HepG2 (cell line): ENCODE results near the gene PKIG. TPM values are rescaled to one million over a fixed set of nuclear protein-coding genes. Genes with fewer than 3 reads are reported as not detected.
A peak's percentile ranks its signal among the peaks of the same experiment; 100 is the strongest.

Source experiments
- ATAC-seq: fragments of 200-7000 bp; cut with Tn5 transposase; 3 replicates; pipeline ENCODE4 v1.9.1; 2020; ENCODE audit warnings: mild to moderate bottlenecking, moderate library complexity
- BruUV-seq: library from RNA; stranded (reverse); fragments of 400-500 nt; replicated peaks from 2 replicates; lab custom pipeline; 2021; lab: Mats Ljungman, UMichigan
- CTCF ChIA-PET: fragments of 300-600 bp; formaldehyde crosslinking; extraction: SDS; loops from one replicate; lab custom pipeline; 2021; ENCODE audit warnings: low total read pairs, inconsistent platforms, low intra/inter-chr PET ratio; lab: Yijun Ruan, JAX
- POLR2A ChIA-PET: fragments of 350-600 bp; sonication (Branson Sonifier 250); formaldehyde crosslinking; loops from one replicate; lab custom pipeline; 2020; ENCODE audit warnings: antibody characterized with exemption, inconsistent platforms; lab: Yijun Ruan, JAX
- DNase-seq: peaks from one replicate; pipeline ENCODE4 v3.0.0-alpha.2; 2015; ENCODE audit warnings: low spot score
- FAIRE-seq: peaks from 3 replicates; lab custom pipeline; 2011; peaks lifted over from hg19 to GRCh38; lab: Jason Lieb, UNC
- H2AFZ ChIP-seq: one replicate; pipeline ENCODE4 v1.6.1; 2011; ENCODE audit warnings: low read length, inconsistent platforms
- H3K27ac ChIP-seq: fragments of 300-600 bp; 3 replicates; pipeline ENCODE4 v1.8.0; 2011; ENCODE audit warnings: mixed run types, mild to moderate bottlenecking, mixed read lengths, low read length, inconsistent platforms; ENCODE audit not compliant: insufficient read depth; ENCODE audit errors: extremely low read length
- H3K27me3 ChIP-seq, 2 experiments: fragments of 200-600 bp in 1 of 2; 2 replicates in 1 of 2; 3 replicates in 1 of 2; pipeline versions ENCODE4 v1.6.0 to v1.8.0; 2011; ENCODE audit warnings: low read length in 2 of 2, mild to moderate bottlenecking in 2 of 2, moderate library complexity in 2 of 2, inconsistent platforms in 1 of 2; ENCODE audit not compliant: insufficient read depth in 2 of 2, control insufficient read depth in 1 of 2
- H3K36me3 ChIP-seq, 2 experiments: fragments of 200-600 bp in 1 of 2; replicated peaks in 1 of 2; 2 replicates in 1 of 2; 3 replicates in 1 of 2; pipeline versions ENCODE4 v1.5.1 to v1.8.0; 2011; ENCODE audit warnings: low read length in 2 of 2, inconsistent platforms in 1 of 2; ENCODE audit not compliant: insufficient read depth in 2 of 2, control insufficient read depth in 1 of 2
- H3K4me1 ChIP-seq: 2 replicates; pipeline ENCODE4 v1.5.1; 2012; ENCODE audit warnings: low read length, inconsistent platforms; ENCODE audit not compliant: insufficient read depth
- H3K4me2 ChIP-seq: 2 replicates; pipeline ENCODE4 v1.6.0; 2011; ENCODE audit warnings: low read depth, low read length, inconsistent platforms
- H3K4me3 ChIP-seq, 3 experiments: fragments of 200-600 bp in 1 of 3; sonication (generic), shearing (Covaris generic) in 1 of 3; replicated peaks in 1 of 3; 2 replicates each; pipeline ENCODE4 v1.5.1; 2011 to 2016; ENCODE audit warnings: low read length in 3 of 3, inconsistent platforms in 2 of 3, low read depth in 2 of 3, mild to moderate bottlenecking in 2 of 3, control low read depth in 1 of 3, mixed read lengths in 1 of 3; ENCODE audit not compliant: insufficient read depth in 1 of 3
- H3K79me2 ChIP-seq: one replicate; pipeline ENCODE4 v1.6.1; 2011; ENCODE audit warnings: low read length, inconsistent platforms; ENCODE audit not compliant: insufficient read depth
- H3K9ac ChIP-seq: 2 replicates; pipeline ENCODE4 v1.6.0; 2011; ENCODE audit warnings: mild to moderate bottlenecking, low read depth, low read length, inconsistent platforms; ENCODE audit not compliant: insufficient read depth
- H3K9me3 ChIP-seq: 2 replicates; pipeline ENCODE4 v1.5.1; 2012; ENCODE audit warnings: mild to moderate bottlenecking, low read length
- H4K20me1 ChIP-seq: 2 replicates; pipeline ENCODE4 v1.6.0; 2011; ENCODE audit warnings: inconsistent platforms, mild to moderate bottlenecking, low read length, moderate library complexity; ENCODE audit not compliant: insufficient read depth
- CEBPB ChIP-seq: IDR thresholded peaks from 2 replicates; pipeline ENCODE4 v1.6.1; 2011; ENCODE audit warnings: low read depth, low read length, improper control_type of control experiment, borderline replicate concordance
- CHD4 ChIP-seq: fragments of 200-600 bp; sonication (generic); IDR thresholded peaks from 2 replicates; pipeline ENCODE4 v1.7.0; 2017; ENCODE audit warnings: mild to moderate bottlenecking, low read length, borderline replicate concordance
- MTA1 ChIP-seq: sonication (generic); formaldehyde crosslinking; IDR thresholded peaks from 2 replicates; pipeline ENCODE4 v1.4.0; 2020; ENCODE audit warnings: missing genetic modification reagents, mild to moderate bottlenecking, borderline replicate concordance
- SAFB2 ChIP-seq: sonication (generic); formaldehyde crosslinking; IDR thresholded peaks from 2 replicates; pipeline ENCODE4 v1.5.1; 2020; ENCODE audit warnings: missing genetic modification reagents, low read depth, mild to moderate bottlenecking, borderline replicate concordance
- ZBTB38 ChIP-seq: sonication (generic); formaldehyde crosslinking; IDR thresholded peaks from 2 replicates; pipeline ENCODE4 v1.5.1; 2020; ENCODE audit warnings: mild to moderate bottlenecking, missing genetic modification reagents
- ZEB1 ChIP-seq: IDR thresholded peaks from 2 replicates; pipeline ENCODE4 v1.6.1; 2012; ENCODE audit warnings: mild to moderate bottlenecking, low read depth, inconsistent platforms; ENCODE audit not compliant: insufficient replicate concordance
- ZMYM3 ChIP-seq: sonication (generic); formaldehyde crosslinking; IDR thresholded peaks from 2 replicates; pipeline ENCODE4 v1.5.1; 2020; ENCODE audit warnings: mild to moderate bottlenecking, missing genetic modification reagents
- ZNF143 ChIP-seq: sonication (generic); formaldehyde crosslinking; IDR thresholded peaks from 2 replicates; pipeline ENCODE4 v1.4.0; 2020; ENCODE audit warnings: missing genetic modification reagents
- ZNF550 ChIP-seq: sonication (generic); formaldehyde crosslinking; IDR thresholded peaks from 2 replicates; pipeline ENCODE4 v1.4.0; 2020; ENCODE audit warnings: mild to moderate bottlenecking, missing genetic modification reagents, borderline replicate concordance
- ZNF678 ChIP-seq: sonication (generic); formaldehyde crosslinking; IDR thresholded peaks from 2 replicates; pipeline ENCODE4 v1.4.0; 2020; ENCODE audit warnings: mild to moderate bottlenecking, missing genetic modification reagents
- ZNF749 ChIP-seq: sonication (generic); formaldehyde crosslinking; IDR thresholded peaks from 2 replicates; pipeline ENCODE4 v1.8.0; 2022; ENCODE audit warnings: mild to moderate bottlenecking, missing genetic modification reagents, moderate library complexity, borderline replicate concordance
- WGBS: methylation state at CpG from one replicate; pipeline ENCODE4 v1.1.6; 2017; ENCODE audit warnings: low lambda C conversion rate; 5-methylcytosine and 5-hydroxymethylcytosine counted together
- in situ Hi-C: cut with HindIII; loops from 2 replicates; pipeline ENCODE4 v1.10.0; 2017; ENCODE audit warnings: low pct_unique_long_range_greater_than_20kb; ENCODE audit not compliant: extremely low pct_ligation_motif_present
- intact Hi-C: fragments of 100-400 bp; cut with micrococcal nuclease; formaldehyde crosslinking; loops from one replicate; pipeline ENCODE4 v1.10.0; 2022; ENCODE audit not compliant: unreplicated experiment
- polyA plus RNA-seq, 8 experiments: library from polyadenylated mRNA; depleted of rRNA in 3 of 8; stranded (reverse) in 7 of 8; unstranded in 1 of 8; fragments of >200 nt; fragmentation: Illumina TruSeq in 4 of 8; extraction: Trizol in 4 of 8; gene quantifications; 2 replicates each; pipeline versions ENCODE4 v1.2.1 to v1.2.3, GENCODE V29; 2011 to 2016; ENCODE audit warnings: low read depth in 4 of 8, missing spikeins in 1 of 8, mixed read lengths in 1 of 8; ENCODE audit not compliant: insufficient read depth in 1 of 8
- total RNA-seq, 5 experiments: library from RNA; depleted of rRNA; stranded (reverse); fragments of >200 nt; fragmentation: Illumina TruSeq; extraction: Trizol; gene quantifications; 2 replicates each; pipeline ENCODE4 v1.2.3, GENCODE V29; 2016; ENCODE audit warnings: low read depth in 1 of 5
- TF ChIP-seq, protein P1 (sequence below): sonication (generic); formaldehyde crosslinking; IDR thresholded peaks from 2 replicates; pipeline ENCODE4 v1.4.0; 2020; ENCODE audit warnings: missing genetic modification reagents, borderline replicate concordance

PKIG gene
- total and polyA plus RNA-seq, 2 of the 13 experiments (the other 11 are each of a cell fraction or from before 2014, with no cell fraction given): 30.8 to 44.5 TPM

DNA sequence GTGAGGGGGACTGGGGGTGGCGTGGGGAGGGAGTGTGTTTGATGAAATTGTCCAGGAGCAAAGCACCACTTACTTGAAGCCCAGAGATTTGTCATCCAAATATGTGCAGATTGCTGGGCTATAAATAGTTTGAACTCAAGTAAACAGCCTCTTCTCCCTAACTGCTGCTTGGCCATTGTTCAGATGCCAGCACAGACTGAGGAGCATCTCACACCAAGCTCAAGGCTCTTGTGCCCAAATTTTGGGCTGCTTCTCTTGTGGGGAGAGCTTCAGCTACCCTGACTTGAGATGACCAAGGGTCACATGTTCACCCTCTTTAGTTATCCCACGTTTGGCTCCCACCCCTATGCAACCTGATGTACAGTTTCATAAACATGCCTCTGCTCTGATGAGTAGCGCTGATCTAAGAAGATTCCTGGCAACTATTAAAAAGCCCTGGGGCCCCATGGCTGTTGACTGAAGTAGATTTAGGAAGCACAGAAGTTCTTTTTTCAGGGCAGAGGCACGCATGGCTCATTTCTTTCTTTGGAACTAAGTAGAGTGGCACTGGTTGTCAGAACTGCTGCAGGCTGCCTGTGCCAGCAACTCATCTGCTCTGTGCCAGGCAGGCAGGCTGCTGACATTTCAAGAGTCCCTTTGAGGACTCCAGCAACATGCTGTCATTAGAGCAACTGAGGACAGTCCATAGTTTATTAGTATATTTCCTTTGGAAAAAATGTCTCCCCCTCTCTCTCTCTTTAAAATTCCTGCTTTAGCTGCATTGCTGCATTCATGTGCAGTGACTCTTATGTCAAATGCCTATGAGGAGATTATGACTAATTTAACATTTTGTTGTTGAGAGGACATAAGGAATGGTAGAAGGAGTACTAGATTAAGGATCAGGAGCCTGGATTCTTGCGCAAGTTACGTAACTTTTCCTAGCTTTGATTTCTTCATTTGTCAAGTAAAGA lies 9.6 kb upstream of the PKIG start:
- H4K20me1 ChIP-seq: no peaks in the 10 kb centered on the region
- 76% methylated on average over 6 of the region's 6 CpGs for WGBS
- H3K4me3 ChIP-seq: no peak overlapping the region
- ATAC-seq: peak; percentile 20; the same call in 1 of the 3 replicates
- FAIRE-seq: no peak
- CTCF ChIA-PET: no interaction called here
- no peak overlapping the region for H2AFZ ChIP-seq
- no peaks in the 10 kb centered on the region for H3K36me3 ChIP-seq
- no peak overlapping the region for H3K4me2 ChIP-seq
- H3K27ac ChIP-seq: no peak overlapping the region
- no peak overlapping the region for H3K9ac ChIP-seq
- POLR2A ChIA-PET: interaction anchor here (0.9 kb wide), 1 partner anchor 24 kb away, joined by 3 read pairs; no protein-coding TSS in a partner anchor
- no peaks in the 10 kb centered on the region for H3K9me3 ChIP-seq
- in situ Hi-C loops: no loop called here
- TF ChIP-seq ZNF749 (CRISPR knock-in tag) (no peak), CEBPB (peak; percentile 92)
- no TSS peak for BruUV-seq
- intact Hi-C loops: loop anchor here (10.0 kb wide), 1 partner anchor 562 kb away; no protein-coding TSS in a partner anchor
- peaks cover 10% of the 10 kb centered on the region; the same call in 1 of the 2 replicates for H3K4me1 ChIP-seq
- DNase-seq: no peak
- H3K79me2 ChIP-seq: no peaks in the 10 kb centered on the region
- no peaks in the 10 kb centered on the region for H3K27me3 ChIP-seq

DNA sequence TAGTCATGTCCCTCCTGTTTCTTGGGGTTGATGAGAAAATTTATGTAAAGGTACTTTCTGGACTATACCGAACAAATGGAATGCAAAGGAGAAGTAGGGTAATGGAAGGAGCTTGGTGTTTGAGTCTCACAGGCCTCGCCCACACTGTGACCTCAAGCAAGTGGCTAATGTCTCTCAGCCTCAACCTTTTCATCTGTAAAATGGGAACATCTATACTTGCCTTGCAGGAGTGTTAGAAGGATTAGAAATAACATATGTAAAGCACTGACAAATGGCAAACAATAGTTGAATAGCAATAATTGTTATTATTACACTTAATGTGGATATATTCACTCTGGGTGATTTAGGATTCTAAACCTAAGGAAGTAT lies 8.9 kb upstream of the PKIG start:
- Histone ChIP-seq H3K4me2 (no peak overlapping the region), H3K9me3 (no peaks in the 10 kb centered on the region), H3K27ac (no peak overlapping the region), H3K4me3 (no peak overlapping the region), H3K4me1 (peaks cover 10% of the 10 kb centered on the region; the same call in 1 of the 2 replicates), H3K36me3 (no peaks in the 10 kb centered on the region), H3K27me3 (no peaks in the 10 kb centered on the region), H4K20me1 (no peaks in the 10 kb centered on the region), H3K9ac (no peak overlapping the region), H3K79me2 (no peaks in the 10 kb centered on the region), H2AFZ (no peak overlapping the region)
- ATAC-seq (no peak), DNase-seq (no peak), FAIRE-seq (no peak)
- intact Hi-C loops (loop anchor here (10.0 kb wide), 1 partner anchor 561 kb away; no protein-coding TSS in a partner anchor), in situ Hi-C loops (no loop called here)
- BruUV-seq: no TSS peak
- 89% methylated on average over 2 of the region's 2 CpGs for WGBS
- ChIA-PET CTCF (no interaction called here), POLR2A (no interaction called here)
- TF ChIP-seq ZBTB38 (CRISPR knock-in tag) (no peak), ZMYM3 (peak; percentile 26; the same call in 1 of the 2 replicates), SAFB2 (CRISPR knock-in tag) (no peak), ZNF678 (CRISPR knock-in tag) (no peak), ZEB1 (no peak), ZNF550 (CRISPR knock-in tag) (no peak), ZNF143 (CRISPR knock-in tag) (no peak), CHD4 (peak; percentile 40; the same call in 1 of the 2 replicates), MTA1 (CRISPR knock-in tag) (no peak)
- TF ChIP-seq, protein P1, sequence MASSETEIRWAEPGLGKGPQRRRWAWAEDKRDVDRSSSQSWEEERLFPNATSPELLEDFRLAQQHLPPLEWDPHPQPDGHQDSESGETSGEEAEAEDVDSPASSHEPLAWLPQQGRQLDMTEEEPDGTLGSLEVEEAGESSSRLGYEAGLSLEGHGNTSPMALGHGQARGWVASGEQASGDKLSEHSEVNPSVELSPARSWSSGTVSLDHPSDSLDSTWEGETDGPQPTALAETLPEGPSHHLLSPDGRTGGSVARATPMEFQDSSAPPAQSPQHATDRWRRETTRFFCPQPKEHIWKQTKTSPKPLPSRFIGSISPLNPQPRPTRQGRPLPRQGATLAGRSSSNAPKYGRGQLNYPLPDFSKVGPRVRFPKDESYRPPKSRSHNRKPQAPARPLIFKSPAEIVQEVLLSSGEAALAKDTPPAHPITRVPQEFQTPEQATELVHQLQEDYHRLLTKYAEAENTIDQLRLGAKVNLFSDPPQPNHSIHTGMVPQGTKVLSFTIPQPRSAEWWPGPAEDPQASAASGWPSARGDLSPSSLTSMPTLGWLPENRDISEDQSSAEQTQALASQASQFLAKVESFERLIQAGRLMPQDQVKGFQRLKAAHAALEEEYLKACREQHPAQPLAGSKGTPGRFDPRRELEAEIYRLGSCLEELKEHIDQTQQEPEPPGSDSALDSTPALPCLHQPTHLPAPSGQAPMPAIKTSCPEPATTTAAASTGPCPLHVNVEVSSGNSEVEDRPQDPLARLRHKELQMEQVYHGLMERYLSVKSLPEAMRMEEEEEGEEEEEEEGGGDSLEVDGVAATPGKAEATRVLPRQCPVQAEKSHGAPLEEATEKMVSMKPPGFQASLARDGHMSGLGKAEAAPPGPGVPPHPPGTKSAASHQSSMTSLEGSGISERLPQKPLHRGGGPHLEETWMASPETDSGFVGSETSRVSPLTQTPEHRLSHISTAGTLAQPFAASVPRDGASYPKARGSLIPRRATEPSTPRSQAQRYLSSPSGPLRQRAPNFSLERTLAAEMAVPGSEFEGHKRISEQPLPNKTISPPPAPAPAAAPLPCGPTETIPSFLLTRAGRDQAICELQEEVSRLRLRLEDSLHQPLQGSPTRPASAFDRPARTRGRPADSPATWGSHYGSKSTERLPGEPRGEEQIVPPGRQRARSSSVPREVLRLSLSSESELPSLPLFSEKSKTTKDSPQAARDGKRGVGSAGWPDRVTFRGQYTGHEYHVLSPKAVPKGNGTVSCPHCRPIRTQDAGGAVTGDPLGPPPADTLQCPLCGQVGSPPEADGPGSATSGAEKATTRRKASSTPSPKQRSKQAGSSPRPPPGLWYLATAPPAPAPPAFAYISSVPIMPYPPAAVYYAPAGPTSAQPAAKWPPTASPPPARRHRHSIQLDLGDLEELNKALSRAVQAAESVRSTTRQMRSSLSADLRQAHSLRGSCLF (CRISPR knock-in tag): no peak
